ENCODE data around the gene SLC6A3. TPM values are rescaled to one million over a fixed set of nuclear protein-coding genes. Genes with fewer than 3 reads are reported as not detected.

Gene SLC6A3
- total RNA-seq, 1 experiment from 2014 or later, result 0.05 TPM

GRCh38 chr5:1368756-1369155, 76.5 kb downstream of the SLC6A3 start:
- no peak for ATAC-seq
- ChIA-PET POLR2A (no interaction called here), CTCF (no interaction called here)
- no peak for DNase-seq (ENCODE audit: low read depth, low spot score)
- Histone ChIP-seq H3K27me3 (ENCODE audit: control insufficient read depth, insufficient read depth, low read length) (peaks cover 13% of the 10 kb centered on the region), H3K4me1 (ENCODE audit: control insufficient read depth, insufficient read depth, low read length) (no peaks in the 10 kb centered on the region), H3K9me3 (ENCODE audit: control insufficient read depth, insufficient read depth, low read depth, low read length) (no peaks in the 10 kb centered on the region), H3K36me3 (ENCODE audit: control insufficient read depth, insufficient read depth, low read length) (no peaks in the 10 kb centered on the region), H3K27ac (ENCODE audit: low read length) (no peak overlapping the region), H3K4me3 (ENCODE audit: low read depth in 2 of 2, low read length in 2 of 2) (no peak overlapping the region)
- in situ Hi-C loops (cut with HindIII; ENCODE audit: low pct_unique_long_range_greater_than_20kb, low sequenced_read_pairs) (no loop called here), intact Hi-C loops (cut with micrococcal nuclease; ENCODE audit: unreplicated experiment) (no loop called here)
- no TSS peak for BruUV-seq (replicated peaks)
- no peak for TF ChIP-seq TCF7L2 (IDR thresholded peaks at IDR 0.05; ENCODE audit: low read depth, low read length)
- no peak for TF ChIP-seq POLR2AphosphoS5 (IDR thresholded peaks at IDR 0.05; ENCODE audit: low read depth, low read length)
- TF ChIP-seq REST (IDR thresholded peaks at IDR 0.05; ENCODE audit: insufficient read depth in 1 of 2, low read depth in 2 of 2, low read length in 1 of 2), result no peak
- no peak for TF ChIP-seq CTCF (IDR thresholded peaks at IDR 0.05)
- TF ChIP-seq SIN3A (IDR thresholded peaks at IDR 0.05; ENCODE audit: borderline replicate concordance, insufficient read depth, low read depth, low read length), result no peak

GRCh38 chr5:1368236-1368635, 77.0 kb downstream of the SLC6A3 start:
- ATAC-seq, result no peak
- no peak for DNase-seq (ENCODE audit: low read depth, low spot score)
- POLR2A ChIA-PET, result no interaction called here
- Histone ChIP-seq H3K4me1 (ENCODE audit: control insufficient read depth, insufficient read depth, low read length) (no peaks in the 10 kb centered on the region), H3K4me3 (ENCODE audit: low read depth in 2 of 2, low read length in 2 of 2) (no peak overlapping the region), H3K27me3 (ENCODE audit: control insufficient read depth, insufficient read depth, low read length) (peaks cover 13% of the 10 kb centered on the region), H3K36me3 (ENCODE audit: control insufficient read depth, insufficient read depth, low read length) (no peaks in the 10 kb centered on the region), H3K27ac (ENCODE audit: low read length) (no peak overlapping the region), H3K9me3 (ENCODE audit: control insufficient read depth, insufficient read depth, low read depth, low read length) (no peaks in the 10 kb centered on the region)
- in situ Hi-C loops (cut with HindIII; ENCODE audit: low pct_unique_long_range_greater_than_20kb, low sequenced_read_pairs) (no loop called here), intact Hi-C loops (cut with micrococcal nuclease; ENCODE audit: unreplicated experiment) (no loop called here)
- CTCF ChIA-PET, result no interaction called here
- TF ChIP-seq TCF7L2 (IDR thresholded peaks at IDR 0.05; ENCODE audit: low read depth, low read length) (no peak), CTCF (IDR thresholded peaks at IDR 0.05) (no peak), SIN3A (IDR thresholded peaks at IDR 0.05; ENCODE audit: borderline replicate concordance, insufficient read depth, low read depth, low read length) (no peak), POLR2AphosphoS5 (IDR thresholded peaks at IDR 0.05; ENCODE audit: low read depth, low read length) (no peak), REST (IDR thresholded peaks at IDR 0.05; ENCODE audit: insufficient read depth in 1 of 2, low read depth in 2 of 2, low read length in 1 of 2) (no peak)
- BruUV-seq (replicated peaks), result no TSS peak

Measured in Panc1 (cell line).